HG03571 (cell line): ENCODE measurements around the gene FHIT.

ENCODE experiments used
- ATAC-seq: cut with Tn5 transposase; IDR thresholded peaks from one replicate; pipeline ENCODE4 v1.9.1; 2021; ENCODE audit not compliant: unreplicated experiment

Gene FHIT

GRCh38 chr3:60149501-60149900 is 1101.8 kb downstream of the FHIT start:
- ATAC-seq: no peak

GRCh38 chr3:60147249-60147950 is 1103.9 kb downstream of the FHIT start:
- ATAC-seq: no peak

- ATAC-seq: no peak
These were observed 1105.1 kb downstream of the FHIT start for GRCh38 chr3:60146121-60146520.

GRCh38 chr3:60144071-60144470 is 1107.2 kb downstream of the FHIT start:
- no peak for ATAC-seq

GRCh38 chr3:60142009-60142408 is 1109.2 kb downstream of the FHIT start:
- ATAC-seq: no peak

GRCh38 chr3:60140160-60140559 is 1111.1 kb downstream of the FHIT start:
- no peak for ATAC-seq

- no peak for ATAC-seq
These were observed 1114.7 kb downstream of the FHIT start for GRCh38 chr3:60136601-60137000.

GRCh38 chr3:60135474-60135873 is 1115.8 kb downstream of the FHIT start:
- ATAC-seq: no peak

- ATAC-seq: no peak
These were observed 1117.7 kb downstream of the FHIT start for GRCh38 chr3:60133269-60134162.

GRCh38 chr3:60131618-60132017 is 1119.6 kb downstream of the FHIT start:
- no peak for ATAC-seq

GRCh38 chr3:60126511-60127304 is 1124.5 kb downstream of the FHIT start:
- no peak for ATAC-seq

GRCh38 chr3:60125686-60126085 is 1125.6 kb downstream of the FHIT start:
- ATAC-seq: no peak

- ATAC-seq: no peak
These were observed 1131.0 kb downstream of the FHIT start for GRCh38 chr3:60120245-60120644.

GRCh38 chr3:60114191-60114590 is 1137.1 kb downstream of the FHIT start:
- no peak for ATAC-seq

GRCh38 chr3:60107275-60107674 is 1144.0 kb downstream of the FHIT start:
- ATAC-seq: no peak

GRCh38 chr3:60102154-60102553 is 1149.1 kb downstream of the FHIT start:
- ATAC-seq: no peak

GRCh38 chr3:60101621-60102020 is 1149.6 kb downstream of the FHIT start:
- no peak for ATAC-seq

GRCh38 chr3:60096403-60096802 is 1154.8 kb downstream of the FHIT start:
- ATAC-seq: no peak

GRCh38 chr3:60095930-60096329 is 1155.3 kb downstream of the FHIT start:
- ATAC-seq: no peak

- ATAC-seq: no peak
These were observed 1155.7 kb downstream of the FHIT start for GRCh38 chr3:60095516-60095915.

GRCh38 chr3:60094392-60094947 is 1156.8 kb downstream of the FHIT start:
- no peak for ATAC-seq
